SK-N-MC (cell line): Measurements from ENCODE around the gene ARAP3.

Experiments used
- DNase-seq: peaks from one replicate; pipeline ENCODE4 v3.0.0-alpha.2; 2011; ENCODE audit warnings: low read depth, low spot score
- H3K27ac ChIP-seq: fragments of 200-600 bp; sonication (generic); 2 replicates; pipeline ENCODE4 v1.5.1; 2016; ENCODE audit warnings: mixed run types
- H3K36me3 ChIP-seq: fragments of 200-600 bp; sonication (generic); 2 replicates; pipeline ENCODE4 v1.6.1; 2017; ENCODE audit warnings: antibody characterized with exemption, low read length, mixed read lengths; ENCODE audit not compliant: insufficient read depth
- H3K4me3 ChIP-seq: fragments of 200-600 bp; sonication (generic); 2 replicates; pipeline ENCODE4 v1.5.1; 2016
- H3K9ac ChIP-seq: fragments of 200-600 bp; sonication (generic); 2 replicates; pipeline ENCODE4 v1.8.0; 2017; ENCODE audit warnings: mixed run types, mixed read lengths; ENCODE audit not compliant: insufficient read length
- H3K9me3 ChIP-seq: fragments of 200-600 bp; sonication (generic); 2 replicates; pipeline ENCODE4 v1.6.1; 2017; ENCODE audit warnings: low read depth, mild to moderate bottlenecking, antibody characterized with exemption, low read length, moderate library complexity, mixed read lengths
- EZH2 ChIP-seq: fragments of 200-600 bp; sonication (generic); IDR thresholded peaks from one replicate; pipeline ENCODE4 v1.6.1; 2017; ENCODE audit warnings: antibody characterized with exemption
- FOXP2 ChIP-seq: optimal IDR thresholded peaks from 2 replicates; pipeline ENCODE3; 2011; ENCODE audit warnings: mild to moderate bottlenecking, moderate library complexity; ENCODE audit not compliant: insufficient read depth; ENCODE audit errors: extremely low read length, control extremely low read depth
- POLR2AphosphoS5 ChIP-seq: IDR thresholded peaks from 2 replicates; pipeline ENCODE4 v1.6.1; 2012; ENCODE audit warnings: mild to moderate bottlenecking, low read depth, low read length, borderline replicate concordance

The ARAP3 gene

DNA sequence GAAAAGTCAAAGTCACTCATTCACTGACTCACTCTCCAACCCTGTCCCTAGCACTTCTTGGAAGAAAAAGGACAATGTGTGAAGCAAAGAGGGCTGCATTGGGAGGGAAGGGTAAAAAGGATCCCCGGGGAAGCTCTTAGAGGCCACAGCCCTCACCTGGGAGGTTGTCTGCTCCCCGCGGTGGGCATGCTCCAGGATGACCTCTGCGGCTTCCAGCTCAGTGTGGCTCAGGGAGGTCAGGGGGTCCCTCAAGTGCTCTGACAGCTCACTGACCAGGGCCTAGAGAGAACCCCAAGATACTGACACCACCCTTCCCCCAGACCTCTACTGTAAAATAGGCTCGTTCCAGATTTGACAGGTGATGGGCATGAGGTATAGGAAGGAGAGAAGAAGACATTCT is 34.8 kb downstream of the ARAP3 start:
- H3K4me3 ChIP-seq: no peak overlapping the region
- TF ChIP-seq FOXP2 (no peak), POLR2AphosphoS5 (no peak), EZH2 (no peak)
- no peaks in the 10 kb centered on the region for H3K36me3 ChIP-seq
- no peaks in the 10 kb centered on the region for H3K9me3 ChIP-seq
- DNase-seq: no peak
- no peak overlapping the region for H3K27ac ChIP-seq
- no peak overlapping the region for H3K9ac ChIP-seq

DNA sequence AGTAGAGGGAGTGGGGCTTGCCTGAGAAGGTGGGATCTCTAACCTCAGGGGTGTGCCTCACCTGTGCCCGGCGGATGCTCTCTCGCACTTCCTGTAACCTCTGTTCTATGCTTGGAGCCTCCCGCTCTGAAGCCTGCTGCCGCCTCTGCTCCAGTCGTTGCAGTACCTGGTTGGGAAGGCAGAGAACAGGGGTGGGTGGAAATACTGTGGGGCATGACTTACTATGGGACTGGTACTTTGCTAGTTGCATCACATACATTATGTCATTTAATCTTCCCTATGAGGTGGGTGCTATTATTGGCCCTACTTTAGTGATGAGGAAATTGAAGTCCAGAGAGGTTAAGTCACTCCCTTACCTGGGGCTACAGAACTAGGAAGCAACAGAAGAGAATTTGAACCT is 36.0 kb downstream of the ARAP3 start:
- Histone ChIP-seq H3K36me3 (no peaks in the 10 kb centered on the region), H3K9ac (no peak overlapping the region), H3K9me3 (no peaks in the 10 kb centered on the region), H3K27ac (no peak overlapping the region), H3K4me3 (no peak overlapping the region)
- DNase-seq: no peak
- TF ChIP-seq FOXP2: no peak
- no peak for TF ChIP-seq POLR2AphosphoS5
- no peak for TF ChIP-seq EZH2

DNA sequence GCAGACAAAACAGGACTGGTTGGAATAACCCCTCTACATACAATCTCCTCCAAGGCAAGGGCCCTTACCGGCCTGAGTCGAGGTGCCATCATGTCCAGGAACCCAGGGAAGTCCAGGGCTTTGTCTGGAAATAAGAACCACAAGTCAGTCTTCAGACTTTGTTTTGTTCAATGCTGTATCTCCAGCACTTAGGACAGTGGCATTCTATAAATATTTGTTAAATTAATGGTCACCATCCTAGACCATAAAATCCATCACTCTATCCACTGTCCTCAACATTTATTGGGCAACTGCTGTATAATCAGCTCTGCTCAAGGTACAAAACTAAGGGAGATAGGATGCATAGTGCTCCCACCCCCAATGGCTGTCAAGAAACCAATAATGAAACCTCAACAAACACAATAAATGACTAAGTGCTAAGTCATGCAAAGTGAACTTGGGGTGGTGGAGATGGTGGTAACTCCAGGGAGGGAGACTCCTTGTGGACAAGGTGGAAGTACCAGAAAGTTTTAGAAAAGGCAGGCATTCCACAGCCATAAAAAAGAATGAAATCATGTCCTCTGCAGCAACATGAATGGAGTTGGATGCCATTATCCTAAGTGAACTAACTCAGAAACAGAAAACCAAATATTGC is 40.3 kb downstream of the ARAP3 start:
- H3K36me3 ChIP-seq: no peaks in the 10 kb centered on the region

GRCh38 chr5:141640698-141641097 is 41.3 kb downstream of the ARAP3 start:
- no peak for TF ChIP-seq EZH2
- TF ChIP-seq POLR2AphosphoS5: no peak
- TF ChIP-seq FOXP2: no peak
- no peak for DNase-seq
- Histone ChIP-seq H3K27ac (no peak overlapping the region), H3K9ac (no peak overlapping the region), H3K9me3 (no peaks in the 10 kb centered on the region), H3K4me3 (no peak overlapping the region), H3K36me3 (no peaks in the 10 kb centered on the region)

More for the DNA sequence above, 40.3 kb downstream of the ARAP3 start:
- DNase-seq: no peak
- TF ChIP-seq POLR2AphosphoS5: no peak
- no peak for TF ChIP-seq FOXP2
- no peak for TF ChIP-seq EZH2
- no peak overlapping the region for H3K9ac ChIP-seq
- H3K9me3 ChIP-seq: no peaks in the 10 kb centered on the region
- H3K4me3 ChIP-seq: no peak overlapping the region
- H3K27ac ChIP-seq: no peak overlapping the region

GRCh38 chr5:141640051-141640415 is 42.0 kb downstream of the ARAP3 start:
- Histone ChIP-seq H3K9ac (no peak overlapping the region), H3K9me3 (no peaks in the 10 kb centered on the region), H3K36me3 (peaks cover 4% of the 10 kb centered on the region; the same call in 1 of the 2 replicates), H3K4me3 (no peak overlapping the region), H3K27ac (no peak overlapping the region)
- TF ChIP-seq FOXP2: no peak
- no peak for TF ChIP-seq EZH2
- TF ChIP-seq POLR2AphosphoS5: no peak
- DNase-seq: no peak

- no peak for TF ChIP-seq POLR2AphosphoS5
- TF ChIP-seq EZH2: no peak
- TF ChIP-seq FOXP2: no peak
- peaks cover 9% of the 10 kb centered on the region; the same call in 1 of the 2 replicates for H3K36me3 ChIP-seq
Measured at GRCh38 chr5:141639357-141640050, 42.5 kb downstream of the ARAP3 start.

GRCh38 chr5:141638771-141639170 is 43.3 kb downstream of the ARAP3 start:
- no peak overlapping the region for H3K4me3 ChIP-seq
- DNase-seq: no peak
- no peak for TF ChIP-seq POLR2AphosphoS5
- TF ChIP-seq FOXP2: no peak
- peaks cover 9% of the 10 kb centered on the region; the same call in 1 of the 2 replicates for H3K36me3 ChIP-seq
- no peaks in the 10 kb centered on the region for H3K9me3 ChIP-seq
- no peak overlapping the region for H3K27ac ChIP-seq
- H3K9ac ChIP-seq: no peak overlapping the region

More at GRCh38 chr5:141639357-141640050, 42.5 kb downstream of the ARAP3 start:
- no peak overlapping the region for H3K9ac ChIP-seq
- H3K9me3 ChIP-seq: no peaks in the 10 kb centered on the region
- DNase-seq: no peak
- no peak overlapping the region for H3K4me3 ChIP-seq
- no peak overlapping the region for H3K27ac ChIP-seq

DNA sequence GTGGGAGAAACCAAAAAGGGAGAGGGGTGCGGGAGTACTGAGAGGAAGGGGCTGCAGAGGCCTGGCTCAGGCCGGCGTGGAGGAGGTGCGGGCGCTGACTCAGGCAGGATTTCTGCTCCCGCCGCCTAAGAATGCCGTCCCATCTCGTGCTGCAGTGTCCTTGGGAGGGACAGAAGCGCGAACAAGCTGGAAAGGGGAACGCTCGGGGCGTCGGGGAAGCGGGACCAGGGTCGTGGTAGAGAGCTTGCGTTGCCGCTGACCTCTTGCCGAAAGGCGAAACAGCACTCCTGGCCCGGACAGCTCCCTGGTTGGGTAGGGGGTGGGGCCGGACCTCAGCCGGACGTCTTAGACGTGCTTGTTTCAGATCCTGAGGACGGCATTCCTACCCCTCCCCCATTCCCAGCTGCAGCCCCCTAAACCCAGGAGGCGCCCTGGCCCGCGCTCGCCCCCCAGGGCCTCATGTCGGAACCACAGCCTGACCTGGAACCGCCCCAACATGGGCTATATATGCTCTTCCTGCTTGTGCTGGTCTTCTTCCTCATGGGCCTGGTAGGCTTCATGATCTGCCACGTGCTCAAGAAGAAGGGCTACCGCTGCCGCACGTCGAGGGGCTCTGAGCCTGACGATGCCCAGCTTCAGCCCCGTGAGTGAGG is 44.1 kb downstream of the ARAP3 start:
- Histone ChIP-seq H3K36me3 (peaks cover 9% of the 10 kb centered on the region; the same call in 1 of the 2 replicates), H3K4me3 (peak overlapping the region; percentile 99), H3K27ac (no peak overlapping the region), H3K9me3 (no peaks in the 10 kb centered on the region), H3K9ac (peak overlapping the region; percentile 17)
- no peak for TF ChIP-seq FOXP2
- TF ChIP-seq POLR2AphosphoS5: no peak
- TF ChIP-seq EZH2: no peak
- DNase-seq: no peak
